Hepatocyte (in vitro differentiated cells): ENCODE measurements around the gene CADPS2. TPM values are rescaled to one million over a fixed set of nuclear protein-coding genes. Genes with fewer than 3 reads are reported as not detected.
"Not testable (repeated sequence)": the region's sequence is repeated elsewhere in the genome, so short reads cannot be mapped to it uniquely, and the experiment has no call there.

Source experiments
- DNase-seq: peaks from one replicate; pipeline ENCODE4 v3.0.0-alpha.2; 2016; ENCODE audit warnings: low spot score
- H2AFZ ChIP-seq: fragments of 200-600 bp; sonication (generic); 2 replicates; pipeline ENCODE4 v1.6.0; 2016; ENCODE audit warnings: antibody characterized with exemption, mild to moderate bottlenecking
- H3K27ac ChIP-seq: fragments of 200-600 bp; sonication (generic); 2 replicates; pipeline ENCODE4 v1.5.1; 2016; ENCODE audit warnings: mild to moderate bottlenecking
- H3K27me3 ChIP-seq: fragments of 200-600 bp; sonication (generic); 2 replicates; pipeline ENCODE4 v1.6.1; 2016
- H3K36me3 ChIP-seq: fragments of 200-600 bp; sonication (generic); replicated peaks from 2 replicates; pipeline ENCODE4 v1.5.1; 2016; ENCODE audit warnings: low read depth; ENCODE audit not compliant: insufficient read depth
- H3K4me1 ChIP-seq: fragments of 200-600 bp; sonication (generic); 2 replicates; pipeline ENCODE4 v1.5.1; 2016; ENCODE audit warnings: mild to moderate bottlenecking, moderate library complexity; ENCODE audit not compliant: insufficient read depth
- H3K4me2 ChIP-seq: fragments of 200-600 bp; sonication (generic); 2 replicates; pipeline ENCODE4 v1.6.0; 2016
- H3K4me3 ChIP-seq: fragments of 200-600 bp; sonication (generic); 2 replicates; pipeline ENCODE4 v1.5.1; 2016; ENCODE audit warnings: mild to moderate bottlenecking
- H3K79me2 ChIP-seq: fragments of 200-600 bp; sonication (generic); 2 replicates; pipeline ENCODE4 v1.6.0; 2017; ENCODE audit warnings: mild to moderate bottlenecking
- H3K9me2 ChIP-seq: fragments of 200-600 bp; sonication (generic); replicated peaks from 2 replicates; pipeline ENCODE4 v1.6.0; 2017; ENCODE audit warnings: mild to moderate bottlenecking; ENCODE audit not compliant: insufficient read depth
- H3K9me3 ChIP-seq: fragments of 200-600 bp; sonication (generic); 2 replicates; pipeline ENCODE4 v1.5.1; 2016; ENCODE audit warnings: low read depth, mild to moderate bottlenecking
- H4K20me1 ChIP-seq: fragments of 200-600 bp; sonication (generic); 2 replicates; pipeline ENCODE4 v1.6.0; 2016; ENCODE audit warnings: mild to moderate bottlenecking; ENCODE audit not compliant: insufficient read depth, poor library complexity, severe bottlenecking
- CTCF ChIP-seq: fragments of 200-600 bp; sonication (generic); IDR thresholded peaks from 2 replicates; pipeline ENCODE4 v1.5.1; 2016; ENCODE audit warnings: antibody characterized with exemption, mild to moderate bottlenecking; ENCODE audit not compliant: poor library complexity
- EZH2 ChIP-seq: fragments of 200-600 bp; sonication (generic); IDR thresholded peaks from 2 replicates; pipeline ENCODE4 v1.6.1; 2016; ENCODE audit warnings: antibody characterized with exemption, mild to moderate bottlenecking, borderline replicate concordance
- EZH2phosphoT487 ChIP-seq: fragments of 200-600 bp; sonication (generic); IDR thresholded peaks from one replicate; pipeline ENCODE4 v1.6.1; 2018; ENCODE audit warnings: antibody characterized with exemption, mild to moderate bottlenecking, low read depth, moderate library complexity; ENCODE audit not compliant: unreplicated experiment, severe bottlenecking
- WGBS: methylation state at CpG from one replicate; pipeline ENCODE4 v1.1.6; 2016; ENCODE audit warnings: low lambda C conversion rate; ENCODE audit errors: missing lambda C conversion rate; 5-methylcytosine and 5-hydroxymethylcytosine counted together
- polyA plus RNA-seq: library from polyadenylated mRNA; unstranded; fragments of >200 nt; fragmentation: Nextera tagmentation; extraction: Ambion mirVana; gene quantifications from 2 replicates; pipeline ENCODE4 v1.2.1, GENCODE V29; 2016
- total RNA-seq: library from RNA; depleted of rRNA; stranded (reverse); fragments of >200 nt; gene quantifications from 2 replicates; pipeline ENCODE4 v1.2.3, GENCODE V29; 2014

Gene CADPS2
- total and polyA plus RNA-seq, 2 experiments from 2014 or later, result 15.7 to 37.4 TPM

GRCh38 chr7:122842971-122843370 lies 43.3 kb downstream of the CADPS2 start:
- DNase-seq, result no peak
- Histone ChIP-seq H3K36me3 (no peaks in the 10 kb centered on the region), H3K27ac (no peak overlapping the region), H3K4me3 (no peak overlapping the region), H3K4me2 (no peak overlapping the region), H3K9me3 (no peaks in the 10 kb centered on the region), H2AFZ (no peak overlapping the region), H3K27me3 (no peaks in the 10 kb centered on the region), H3K9me2 (peaks cover 3% of the 10 kb centered on the region), H3K4me1 (no peaks in the 10 kb centered on the region), H3K79me2 (no peaks in the 10 kb centered on the region), H4K20me1 (no peaks in the 10 kb centered on the region)
- TF ChIP-seq EZH2phosphoT487, result no peak
- no peak for TF ChIP-seq EZH2
- TF ChIP-seq CTCF, result no peak
- 91% methylated on average over 1 of the region's 1 CpG for WGBS

GRCh38 chr7:122836286-122836685 lies 50.0 kb downstream of the CADPS2 start:
- not testable (repeated sequence) for DNase-seq, H3K4me1 ChIP-seq, H3K9me2 ChIP-seq, H3K9me3 ChIP-seq, H2AFZ ChIP-seq, H3K79me2 ChIP-seq, H3K4me2 ChIP-seq, H3K4me3 ChIP-seq, H3K36me3 ChIP-seq, H3K27ac ChIP-seq, H3K27me3 ChIP-seq, H4K20me1 ChIP-seq
- 94% methylated on average over 2 of the region's 2 CpGs for WGBS

GRCh38 chr7:122834571-122834942 lies 51.7 kb downstream of the CADPS2 start:
- not testable (repeated sequence) for H3K9me2 ChIP-seq, H3K4me1 ChIP-seq, H3K9me3 ChIP-seq, DNase-seq, H3K27me3 ChIP-seq, H3K27ac ChIP-seq, H4K20me1 ChIP-seq, H3K4me3 ChIP-seq, H3K79me2 ChIP-seq, H3K36me3 ChIP-seq
- peak overlapping the region; percentile 64 for H3K4me2 ChIP-seq
- 32% methylated on average over 9 of the region's 9 CpGs for WGBS
- H2AFZ ChIP-seq, result peak overlapping the region; percentile 46

DNA sequence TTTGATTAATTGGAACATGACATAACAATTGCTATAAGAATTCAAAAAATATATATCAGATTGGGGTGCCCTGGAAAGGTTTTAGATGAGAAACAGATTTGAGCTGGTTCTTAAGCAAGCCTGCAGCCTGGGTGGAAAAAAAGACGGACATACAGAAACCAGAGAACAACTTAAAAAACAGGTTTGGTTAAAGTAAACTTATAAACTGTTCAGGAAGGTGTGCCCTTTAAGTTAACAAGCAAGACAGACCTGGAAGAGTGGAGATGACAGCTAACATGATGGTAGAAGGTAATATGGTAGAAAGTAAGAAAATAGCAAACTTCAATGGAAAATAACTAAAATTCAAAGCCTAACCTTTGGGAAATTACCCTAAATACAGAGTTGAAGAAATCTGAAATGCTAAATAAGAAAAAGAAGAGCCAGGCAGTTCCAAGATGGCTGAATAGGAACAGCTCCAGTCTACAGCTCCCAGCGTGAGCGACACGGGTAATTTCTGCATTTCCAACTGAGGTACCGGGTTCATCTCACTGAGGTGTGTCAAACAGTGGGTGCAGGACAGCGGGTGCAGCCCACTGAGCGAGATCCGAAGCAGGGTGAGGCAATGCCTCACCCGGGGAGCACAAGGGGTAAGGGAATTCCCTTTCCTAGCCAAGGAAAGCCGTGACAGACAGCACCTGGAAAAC lies 52.2 kb downstream of the CADPS2 start:
- no peaks in the 10 kb centered on the region for H3K79me2 ChIP-seq
- H3K4me3 ChIP-seq, result no peak overlapping the region
- H3K27me3 ChIP-seq, result no peaks in the 10 kb centered on the region
- H3K4me1 ChIP-seq, result no peaks in the 10 kb centered on the region
- 84% methylated on average over 10 of the region's 10 CpGs for WGBS
- no peaks in the 10 kb centered on the region for H3K9me3 ChIP-seq
- peak overlapping the region; percentile 46 for H2AFZ ChIP-seq
- H3K4me2 ChIP-seq, result peak overlapping the region; percentile 64
- TF ChIP-seq CTCF (no peak), EZH2 (no peak), EZH2phosphoT487 (no peak)
- no peak for DNase-seq
- no peaks in the 10 kb centered on the region for H3K9me2 ChIP-seq
- no peaks in the 10 kb centered on the region for H3K36me3 ChIP-seq
- H4K20me1 ChIP-seq, result no peaks in the 10 kb centered on the region
- H3K27ac ChIP-seq, result no peak overlapping the region
